GM21717 (cell line): ENCODE data around the gene CDT1.
"Not testable (repeated sequence)": the region's sequence is repeated elsewhere in the genome, so short reads cannot be mapped to it uniquely, and the experiment has no call there.

Experiments used
- ATAC-seq: cut with Tn5 transposase; IDR thresholded peaks from one replicate; pipeline ENCODE4 v1.9.1; 2021; ENCODE audit warnings: mild to moderate bottlenecking, moderate library complexity; ENCODE audit not compliant: unreplicated experiment

CDT1 gene

DNA sequence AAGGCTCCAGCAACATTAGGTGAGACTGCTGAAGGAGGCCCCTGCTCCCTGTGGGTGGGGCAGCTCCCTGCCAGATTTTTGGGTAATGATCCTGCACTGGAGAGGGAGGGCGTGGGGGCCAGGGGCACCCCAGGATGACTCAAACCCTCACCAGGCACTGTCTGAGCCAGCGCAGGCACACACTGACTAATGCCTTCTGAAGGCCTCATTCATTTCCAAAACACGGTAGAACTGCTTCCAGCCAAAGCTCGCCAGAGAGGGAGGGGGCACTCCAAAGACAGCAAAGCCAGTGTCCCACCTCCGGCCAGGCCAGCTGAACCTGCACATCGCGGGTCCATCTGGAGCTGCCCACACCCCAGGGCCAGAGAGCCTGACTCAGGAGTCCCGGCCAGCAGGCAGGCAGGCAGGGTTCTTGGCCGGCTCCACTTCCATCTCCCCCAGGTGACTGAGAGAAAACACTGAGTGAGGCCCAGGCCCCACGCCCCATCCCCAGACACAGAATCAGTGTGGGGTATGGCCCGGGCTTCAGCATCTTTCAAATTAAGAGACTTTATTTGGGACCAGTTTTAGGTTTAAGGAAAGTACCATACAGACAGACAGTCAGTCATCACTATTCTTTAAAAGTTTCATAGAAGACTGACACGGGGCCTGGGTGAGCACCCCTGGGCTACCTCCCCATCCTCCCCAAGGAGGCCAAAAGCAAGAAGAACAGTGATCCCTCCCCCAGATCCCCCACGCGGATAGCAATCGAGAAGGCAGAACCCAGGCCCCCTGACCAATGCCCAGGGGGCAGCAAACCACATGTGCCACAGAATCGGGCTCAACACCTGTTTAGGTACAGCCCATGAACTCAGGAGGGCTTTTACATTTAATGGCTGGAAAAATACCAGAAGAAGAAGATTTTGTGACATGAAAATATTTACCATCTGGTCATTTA lies 20.9 kb upstream of the CDT1 start:
- no peak for ATAC-seq

DNA sequence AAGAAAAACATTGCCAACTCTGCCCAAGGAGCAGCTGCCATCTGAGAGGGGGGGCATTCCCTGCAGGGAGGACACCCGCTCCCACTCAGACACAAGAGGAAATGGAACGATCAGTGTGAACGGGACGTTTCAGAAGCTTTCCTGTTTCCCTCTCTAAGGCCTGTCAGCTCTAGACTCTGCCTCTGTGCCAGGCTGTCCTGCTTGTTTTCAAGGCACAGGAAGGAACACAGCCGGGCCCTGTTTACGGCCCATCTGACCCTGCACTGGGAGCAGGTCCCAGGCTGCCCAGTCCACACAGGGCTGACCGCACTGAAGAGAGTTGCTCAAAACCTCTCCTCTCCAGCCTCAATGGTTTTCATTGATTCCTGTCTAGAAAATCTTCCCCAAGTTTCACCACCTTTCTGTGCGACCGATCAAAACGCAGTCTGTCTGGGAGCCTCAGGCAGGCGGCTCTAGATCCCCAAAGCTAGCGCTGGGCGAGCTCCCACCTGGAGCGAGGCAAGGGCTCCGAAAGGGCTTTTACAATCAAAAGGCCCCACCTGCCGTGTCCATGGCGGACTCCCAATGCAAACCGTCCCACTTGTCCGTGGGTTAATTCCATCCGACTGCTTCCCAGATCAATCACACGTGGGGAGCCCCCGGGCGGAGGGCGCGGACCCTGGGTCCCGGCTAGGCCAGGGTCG lies 20.1 kb upstream of the CDT1 start:
- no peak for ATAC-seq

DNA sequence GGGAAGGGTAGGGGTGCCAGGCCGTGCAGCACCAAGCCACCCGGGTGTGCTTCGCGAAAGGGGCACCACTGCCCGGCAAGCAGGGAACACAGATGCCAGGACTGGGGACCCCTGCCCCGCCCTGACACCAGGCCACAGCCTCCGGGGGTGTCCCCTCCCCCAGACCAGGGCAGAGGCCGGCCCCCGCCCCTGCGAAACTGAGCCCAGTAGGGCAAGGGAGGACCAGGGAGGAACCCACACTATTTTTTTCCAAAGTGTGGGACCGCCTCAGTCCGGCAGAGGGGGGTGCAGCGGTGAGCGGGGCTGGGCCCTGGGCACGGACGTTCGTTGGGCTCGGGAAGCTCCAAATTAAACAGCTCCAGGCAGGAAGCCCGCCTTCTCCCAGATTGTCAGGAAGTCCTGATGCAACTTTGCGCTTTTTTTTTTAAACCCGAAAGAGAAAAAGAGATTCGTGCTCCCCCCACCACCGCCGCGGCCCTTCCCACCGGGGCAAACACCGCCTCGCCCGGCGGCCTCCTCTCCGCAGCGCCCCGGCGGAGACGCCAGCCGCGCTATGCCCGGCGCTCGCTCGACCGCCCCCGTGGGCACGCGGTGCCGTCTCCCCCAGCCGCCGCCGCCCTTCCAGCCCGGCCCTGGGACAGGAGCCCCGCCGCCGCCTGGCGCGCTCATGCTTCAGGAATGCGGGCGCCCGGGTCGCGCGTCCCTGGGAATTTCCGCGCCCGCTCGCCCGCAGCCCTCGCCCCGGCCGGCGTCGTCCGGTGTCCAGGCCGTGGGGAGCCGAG lies 19.3 kb upstream of the CDT1 start:
- ATAC-seq = no peak

DNA sequence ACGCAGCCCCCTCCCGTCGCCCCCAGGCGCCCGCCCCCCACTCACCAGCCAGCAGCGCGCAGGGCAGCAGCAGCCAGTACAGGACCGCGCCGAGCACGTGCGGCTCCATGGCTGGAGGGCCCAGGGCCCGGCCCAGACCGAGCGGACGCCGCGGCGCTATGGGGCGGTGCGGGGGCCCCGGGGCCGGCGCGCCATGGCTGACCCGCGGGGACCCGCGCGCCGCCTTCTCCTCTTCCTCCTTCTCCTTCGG lies 18.8 kb upstream of the CDT1 start:
- no peak for ATAC-seq

DNA sequence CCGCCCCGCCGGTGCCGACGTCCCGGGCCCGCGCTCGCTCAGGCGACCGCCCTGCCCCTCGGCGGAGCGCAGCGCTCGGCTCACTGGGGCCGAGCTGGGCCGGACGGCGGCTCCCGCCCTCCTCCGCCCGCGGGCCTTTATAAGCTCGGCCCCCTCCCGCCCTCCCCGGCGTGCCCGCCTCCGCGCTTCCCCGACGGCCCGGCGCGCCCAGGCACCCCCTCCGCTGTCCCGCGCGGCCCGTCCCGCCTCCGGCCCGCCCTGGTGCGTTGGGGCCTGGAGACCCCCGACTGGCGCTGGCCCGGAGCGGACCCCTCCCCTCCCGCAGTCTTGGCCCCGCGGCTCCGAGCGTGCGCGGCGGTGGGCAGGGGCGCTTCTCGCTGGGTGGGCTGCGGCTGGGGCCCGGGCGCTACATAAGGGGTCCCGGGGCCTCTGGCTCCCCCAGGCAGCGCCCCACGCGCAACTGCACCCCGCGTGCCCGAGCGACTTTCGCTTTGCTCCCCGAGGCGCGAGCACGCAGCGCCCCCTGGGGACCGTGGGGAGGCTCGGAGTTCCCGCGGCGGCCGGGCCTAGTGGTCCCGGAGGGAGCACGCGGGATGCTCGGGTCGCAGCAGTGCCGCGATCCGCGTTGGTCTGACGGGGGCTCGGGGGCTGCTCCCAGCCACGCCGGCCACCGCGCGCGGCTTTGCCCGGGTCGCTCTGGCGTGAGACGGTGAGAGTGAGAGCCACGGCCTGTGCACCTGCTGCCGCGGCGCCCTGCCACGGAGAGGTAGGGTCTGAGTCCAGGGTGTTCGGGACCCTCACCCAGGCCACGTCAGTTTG lies 18.3 kb upstream of the CDT1 start, which contains the start of gene PIEZO1:
Gene PIEZO1 (minus strand): TSS at position 115 of the 819 bp plus-strand sequence. CDS start 256 bp downstream, outside the sequence.
- no peak for ATAC-seq

DNA sequence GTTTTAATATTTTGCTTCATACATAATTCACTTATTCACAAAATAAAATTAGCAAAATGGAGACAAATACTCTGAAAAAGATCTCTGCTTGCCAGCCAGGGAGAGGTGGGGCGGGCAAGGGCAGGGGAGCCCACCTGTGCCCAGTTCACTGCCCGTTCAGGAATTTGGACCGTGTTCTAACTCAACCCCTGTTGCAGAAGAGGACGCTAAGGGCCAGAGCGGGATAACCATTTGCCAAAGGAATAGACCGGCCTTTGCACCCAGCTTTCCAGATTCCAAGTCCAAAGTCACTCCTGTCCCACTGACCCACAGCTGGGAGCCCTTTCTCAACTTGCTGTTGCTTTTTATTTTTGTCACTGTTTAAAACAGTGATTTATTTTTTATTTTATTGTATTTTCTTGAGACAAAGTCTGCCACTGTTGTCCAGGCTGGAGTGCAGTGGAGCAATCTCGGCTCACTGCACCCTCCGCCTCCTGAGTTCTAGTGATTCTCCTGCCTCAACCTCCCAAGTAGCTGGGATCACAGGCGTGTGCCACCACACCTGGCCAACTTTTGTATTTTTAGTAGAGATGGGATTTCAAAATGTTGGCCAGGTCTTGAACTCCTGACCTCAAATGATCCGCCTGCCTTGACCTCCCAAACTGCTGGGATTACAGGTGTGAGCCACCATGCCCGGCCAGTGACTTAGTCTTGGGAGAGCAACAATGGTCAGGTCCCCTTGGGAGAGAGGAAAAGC lies 15.8 kb upstream of the CDT1 start:
- no peak for ATAC-seq

DNA sequence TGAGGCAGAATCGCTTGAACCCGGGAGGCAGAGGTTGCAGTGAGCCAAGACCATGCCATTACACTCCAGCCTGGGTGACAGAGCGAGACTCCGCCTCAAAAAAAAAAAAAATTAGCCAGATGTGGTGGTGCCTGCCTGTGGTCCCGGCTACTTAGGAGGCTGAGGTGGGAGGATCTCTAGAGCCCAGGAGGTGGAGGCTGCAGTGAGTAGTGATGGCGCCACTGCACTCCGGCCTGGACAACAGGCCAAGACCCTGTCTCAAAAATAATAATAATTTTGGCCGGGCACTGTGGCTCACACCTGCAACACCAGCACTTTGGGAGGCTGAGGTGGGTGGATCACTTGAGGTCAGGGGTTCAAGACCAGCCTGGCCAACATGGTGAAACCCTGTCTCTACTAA lies 14.8 kb upstream of the CDT1 start:
- ATAC-seq = not testable (repeated sequence)

DNA sequence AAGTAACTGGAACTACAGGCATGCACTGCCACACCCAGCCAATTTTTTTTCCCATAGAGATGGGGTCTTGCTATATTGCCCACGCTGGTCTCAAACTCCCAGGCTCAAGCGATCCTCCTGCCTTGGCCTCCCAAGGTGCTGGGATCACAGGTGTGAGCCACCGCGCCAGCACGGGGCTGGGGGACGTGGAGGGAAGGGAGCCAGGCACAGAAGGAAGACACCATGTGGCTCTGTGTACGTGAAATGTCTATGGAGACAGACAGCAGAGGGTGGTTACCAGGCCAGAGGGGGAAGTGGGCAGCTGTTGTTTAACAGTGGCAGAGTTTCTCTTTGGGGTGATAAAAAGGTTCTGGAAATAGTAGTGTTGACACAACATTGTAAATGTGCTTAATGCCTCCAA lies 14.0 kb upstream of the CDT1 start:
- ATAC-seq = no peak

DNA sequence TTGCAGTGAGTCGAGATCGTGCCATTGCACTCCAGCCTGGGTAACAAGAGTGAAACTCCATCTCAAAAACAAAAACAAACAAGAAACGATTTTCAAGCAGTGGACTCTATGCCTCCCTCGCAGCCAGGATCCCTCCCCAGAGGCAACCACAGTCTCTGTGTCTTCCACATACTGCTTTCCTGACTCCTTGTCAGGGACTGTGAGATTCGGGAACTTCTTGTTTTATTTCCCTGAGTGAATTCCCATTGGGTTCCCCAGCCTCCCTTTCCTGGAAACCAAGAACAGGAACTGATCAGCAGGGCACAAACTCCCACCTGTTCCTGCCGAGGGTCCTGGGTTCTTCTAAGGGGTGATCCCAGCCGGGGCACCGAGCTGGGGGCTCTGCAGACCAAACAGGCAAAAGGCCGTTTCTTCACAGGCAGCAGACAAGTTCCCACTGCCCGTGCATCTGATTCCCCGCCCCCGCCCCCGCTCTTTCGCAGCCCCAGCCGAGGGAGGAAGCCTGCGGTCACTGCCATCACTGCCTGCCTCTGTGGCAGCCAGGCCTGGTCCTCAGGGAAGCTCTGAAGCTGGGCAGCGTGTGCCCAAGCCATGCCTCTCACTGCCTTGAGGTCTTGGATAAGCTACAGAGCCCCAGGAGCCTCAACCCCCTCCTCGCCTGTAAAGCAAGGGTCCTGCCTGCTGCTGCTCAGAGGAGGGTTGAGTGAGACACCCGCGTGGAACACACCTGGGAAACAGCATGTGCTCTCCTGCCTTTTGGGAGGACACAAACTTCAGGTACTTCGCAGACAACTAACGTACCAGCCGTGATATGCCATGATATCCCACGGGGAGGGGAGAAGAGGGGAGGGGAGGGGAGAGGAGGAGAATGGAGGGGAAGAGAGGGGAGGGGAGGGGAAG lies 13.0 kb upstream of the CDT1 start:
- no peak for ATAC-seq

DNA sequence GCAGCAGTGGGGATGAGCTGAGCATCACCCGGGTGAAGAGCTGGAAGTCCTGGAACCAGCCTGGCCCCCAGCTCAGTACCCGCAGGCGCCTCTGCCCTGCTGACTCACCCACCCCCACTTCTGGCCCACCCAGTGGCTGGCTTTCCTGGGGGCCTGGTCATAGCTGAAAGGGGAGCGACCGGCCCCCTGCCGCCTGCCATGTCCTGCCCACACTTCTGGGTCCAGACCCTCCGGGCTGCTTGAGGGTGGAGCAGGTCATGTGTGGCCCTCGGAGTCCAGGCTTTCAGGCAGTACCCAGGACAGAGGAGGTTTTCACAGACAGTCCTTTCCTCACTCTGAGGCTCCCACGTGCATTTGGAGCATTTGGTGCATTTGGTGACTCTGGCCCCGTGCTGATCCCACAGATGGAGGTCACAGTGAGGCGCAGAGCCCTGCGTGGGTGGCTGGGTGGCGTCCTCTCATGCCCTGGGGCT lies 11.5 kb upstream of the CDT1 start:
- ATAC-seq = no peak

DNA sequence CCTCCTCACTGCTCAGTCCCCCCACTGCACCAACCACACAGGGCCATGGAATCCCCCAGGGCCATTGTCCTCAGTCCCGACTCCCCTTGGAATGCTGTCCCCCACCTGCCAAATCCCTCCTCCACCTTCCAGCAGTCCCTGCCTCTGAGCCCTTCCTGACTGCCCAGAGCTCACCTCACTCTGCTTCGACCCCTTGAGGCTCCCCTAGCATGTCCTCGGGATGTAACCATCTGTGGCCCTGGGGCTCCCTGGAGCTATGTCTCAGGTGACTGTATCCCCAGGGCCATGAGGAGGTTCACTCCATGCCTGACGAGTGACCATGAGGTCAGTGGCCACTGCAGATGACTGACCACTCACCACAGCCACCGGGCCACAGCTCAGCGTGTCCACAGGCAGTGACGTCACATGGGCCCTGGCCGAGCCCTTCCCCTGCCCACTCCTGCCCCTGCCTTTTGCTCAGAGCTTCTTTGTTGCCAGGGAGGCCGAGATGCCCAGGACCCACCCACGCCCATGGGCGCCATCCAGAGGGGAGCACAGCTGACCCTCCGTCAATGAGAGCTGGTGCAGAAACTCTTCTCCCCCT lies 10.8 kb upstream of the CDT1 start:
- ATAC-seq = no peak

DNA sequence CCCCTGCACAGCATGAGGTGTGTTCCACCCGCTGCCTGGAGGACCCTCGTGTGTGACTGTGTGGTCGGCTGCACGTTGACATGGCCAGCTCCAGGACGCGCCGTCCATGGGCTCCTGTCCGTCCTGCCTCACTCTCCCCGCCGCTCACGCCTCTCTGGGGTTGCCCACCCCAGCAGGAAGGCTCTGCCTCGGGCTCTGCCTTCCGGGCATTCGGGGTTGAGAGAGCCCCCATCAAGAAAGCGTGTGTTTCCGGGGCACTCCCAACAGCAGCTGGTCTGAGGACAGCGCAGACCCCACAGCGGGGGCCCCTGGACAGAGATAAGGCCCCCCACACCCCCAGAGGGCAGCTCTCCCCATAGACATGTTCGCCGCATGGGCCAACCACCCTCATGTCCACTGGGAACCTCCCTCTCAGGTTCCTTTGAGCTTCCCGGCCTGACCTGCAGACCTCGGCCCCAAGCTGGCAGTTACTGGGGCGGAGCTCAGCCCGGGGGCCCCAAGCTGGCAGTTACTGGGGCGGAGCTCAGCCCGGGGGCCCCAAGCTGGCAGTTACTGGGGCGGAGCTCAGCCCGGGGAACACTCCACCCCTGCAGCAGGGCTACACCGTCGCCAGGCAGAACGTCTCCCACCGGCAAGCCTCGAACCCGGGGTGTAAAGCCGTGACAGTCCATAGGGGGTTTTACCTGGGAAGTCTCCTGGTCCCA lies 10.2 kb upstream of the CDT1 start:
- no peak for ATAC-seq

DNA sequence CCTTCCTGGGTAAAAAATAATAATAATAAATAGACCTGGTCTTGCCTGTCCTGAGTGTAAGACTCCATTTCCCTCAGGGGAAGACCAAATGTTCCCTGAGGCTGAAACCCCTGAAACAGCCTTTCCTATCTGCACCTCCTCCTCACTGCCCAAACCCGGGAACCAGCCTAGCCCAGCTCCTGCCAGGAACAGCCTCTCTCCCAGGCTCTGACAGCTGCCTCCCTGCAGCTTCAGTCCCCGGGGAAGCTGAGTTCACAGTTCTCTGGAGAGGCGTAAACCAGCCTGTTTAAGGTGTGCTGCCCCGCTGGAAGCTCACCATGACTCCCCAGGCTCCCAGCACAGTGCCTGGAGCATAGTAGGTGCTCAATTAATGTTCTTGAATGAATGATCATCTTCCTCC lies 7.3 kb upstream of the CDT1 start:
- no peak for ATAC-seq

DNA sequence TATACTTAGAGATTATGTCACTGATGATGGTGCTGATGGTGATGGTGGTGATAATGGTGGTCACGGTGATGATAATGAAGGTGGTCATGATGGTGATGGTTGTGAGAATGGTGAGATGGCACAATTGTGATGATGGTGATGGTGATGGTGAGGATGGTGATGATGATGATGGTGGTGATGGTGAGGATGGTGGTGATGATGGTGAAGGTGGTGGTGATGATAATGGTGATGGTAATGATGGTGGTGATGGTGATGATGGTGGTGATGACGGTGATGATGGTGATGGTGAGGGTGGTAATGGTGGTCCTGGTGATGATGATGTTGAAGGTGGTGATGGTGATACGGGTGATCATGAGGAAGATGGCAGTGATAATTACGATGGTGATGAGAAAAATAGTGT lies 5.5 kb upstream of the CDT1 start:
- ATAC-seq = no peak

DNA sequence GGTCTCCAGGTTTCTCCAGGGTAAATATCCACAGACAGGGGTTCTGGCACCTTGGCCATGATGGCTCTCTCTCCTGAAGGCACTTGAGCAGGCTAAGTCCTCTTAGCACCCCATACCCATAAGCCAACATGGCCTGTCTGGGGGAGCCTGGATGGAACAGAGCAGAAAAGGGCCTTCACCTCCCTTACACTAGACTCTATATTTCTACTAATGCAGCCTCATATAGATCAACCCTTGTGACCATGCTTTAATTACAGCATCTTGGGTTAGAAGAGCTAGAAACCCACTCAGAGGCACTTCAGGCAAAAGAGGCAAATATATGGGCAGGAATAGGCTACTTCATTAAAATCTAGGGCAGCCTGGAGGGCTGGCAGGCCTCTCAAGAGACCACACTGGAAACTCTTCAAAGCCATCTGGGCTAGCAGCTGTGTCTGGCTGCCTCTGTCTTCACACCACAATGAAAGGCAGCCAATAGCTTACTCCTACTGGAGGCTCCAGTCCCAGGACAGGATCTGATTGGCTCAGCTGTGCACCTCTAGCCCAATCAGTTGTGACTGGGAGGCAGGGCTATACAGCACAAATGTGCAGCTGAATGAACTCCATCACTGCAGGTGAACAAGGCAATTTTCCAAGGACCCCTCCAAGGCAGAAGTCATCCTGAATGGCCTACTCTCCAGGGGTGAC lies 4.7 kb upstream of the CDT1 start:
- no peak for ATAC-seq

DNA sequence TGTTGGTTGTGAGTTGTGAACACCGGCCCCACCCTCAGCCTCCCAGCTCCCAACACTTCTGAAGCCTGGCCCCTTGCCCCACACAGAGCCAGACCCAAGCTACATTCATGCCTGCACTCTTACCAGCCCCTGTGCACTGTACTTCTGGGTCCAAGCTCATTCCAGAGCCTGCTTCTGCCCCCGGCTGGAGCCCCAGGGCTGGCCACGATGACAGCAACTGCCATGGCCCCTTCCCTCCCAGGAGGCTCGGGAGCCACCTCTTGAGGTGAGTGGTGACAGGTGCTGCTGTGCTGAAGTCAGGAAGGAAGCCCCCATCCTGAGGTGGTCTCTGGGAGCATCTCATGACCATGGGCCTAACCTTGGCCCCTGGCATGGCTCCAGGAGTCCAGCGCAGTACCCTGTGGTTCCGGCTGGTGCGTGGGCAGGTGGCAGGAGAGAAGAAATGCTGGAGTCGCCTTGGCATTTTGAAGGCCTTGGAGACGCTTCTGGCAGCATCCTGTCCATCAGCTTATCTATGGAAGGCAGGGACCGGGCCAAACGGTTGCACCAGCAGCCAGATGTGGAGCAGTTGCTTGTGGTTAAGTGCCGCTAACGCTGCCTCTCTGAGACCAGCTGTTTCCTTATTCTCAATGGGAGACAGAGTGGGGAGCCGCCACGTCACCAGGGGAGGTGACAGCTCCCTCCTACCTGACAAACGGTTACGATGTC lies 3.9 kb upstream of the CDT1 start:
- ATAC-seq = no peak

DNA sequence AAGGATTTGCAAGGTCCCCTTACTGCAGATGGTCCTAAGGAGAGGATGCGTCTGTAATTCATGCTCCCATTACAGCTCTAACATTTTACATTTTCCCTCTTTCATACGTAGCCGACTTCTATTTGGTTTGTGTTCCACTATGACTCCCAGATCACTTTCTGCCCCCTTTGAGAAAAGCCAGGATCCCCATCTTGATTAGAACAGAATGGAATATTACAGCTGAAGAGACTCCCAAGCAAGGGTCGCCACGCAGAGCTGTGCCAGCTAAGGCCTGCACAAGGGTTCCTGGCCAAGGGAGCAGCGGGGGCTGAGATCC lies 3.4 kb upstream of the CDT1 start:
- ATAC-seq = no peak
